ENCODE data around the gene SAMD14. TPM values are rescaled to one million over a fixed set of nuclear protein-coding genes. Genes with fewer than 3 reads are reported as not detected.
A peak's percentile ranks its signal among the peaks of the same experiment; 100 is the strongest.

The SAMD14 gene
- total and polyA plus RNA-seq, 10 of the 15 experiments (the other 5 are each of a cell fraction or from before 2014, with no cell fraction given): 0.06 to 1.7 (median 0.25) TPM; not detected in 3

DNA sequence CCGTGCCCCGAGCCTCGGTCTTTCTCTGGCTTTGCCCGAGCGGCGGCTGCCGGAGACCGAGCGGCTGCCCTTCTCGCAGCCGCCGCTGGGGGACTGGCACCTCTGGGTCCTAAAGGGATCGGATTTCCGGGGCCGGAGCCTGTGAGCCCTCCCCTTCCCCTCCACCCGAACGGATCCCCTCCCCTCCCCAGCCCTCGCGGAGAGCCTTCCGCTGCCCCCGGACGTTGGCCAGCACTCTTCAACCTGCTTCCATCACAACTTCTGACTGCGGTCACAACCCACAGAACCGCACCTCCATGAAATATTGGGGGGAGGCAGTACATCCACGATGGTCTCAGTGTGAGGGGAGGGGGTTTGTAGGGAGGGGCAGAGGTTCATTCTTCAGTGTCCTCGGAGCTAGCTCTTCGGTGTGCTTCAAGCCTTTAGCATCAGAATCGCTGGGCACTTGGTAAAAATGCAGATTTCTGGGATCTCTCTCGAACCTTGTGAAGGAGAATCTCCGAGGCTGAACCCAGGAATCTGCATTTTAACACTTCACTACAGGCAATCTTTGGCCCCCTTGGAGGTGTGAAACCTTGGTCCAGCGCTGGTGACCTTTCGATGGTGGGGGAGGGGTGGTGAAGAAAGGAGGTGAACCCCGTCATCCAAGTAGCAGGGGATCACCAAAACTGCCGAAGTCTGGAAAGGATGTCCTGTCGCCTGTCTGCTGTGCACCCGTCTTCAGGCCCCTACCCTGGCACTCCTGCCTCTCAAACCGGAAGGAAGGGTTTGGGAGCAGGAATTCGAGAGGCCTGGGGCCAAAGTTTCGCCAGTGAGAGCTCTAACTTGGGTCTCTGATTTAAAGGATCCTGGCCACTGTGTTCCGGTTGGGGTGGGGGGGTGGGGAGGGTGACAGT is 21.3 kb upstream of the SAMD14 start (continued):
- TF ChIP-seq, protein P1, sequence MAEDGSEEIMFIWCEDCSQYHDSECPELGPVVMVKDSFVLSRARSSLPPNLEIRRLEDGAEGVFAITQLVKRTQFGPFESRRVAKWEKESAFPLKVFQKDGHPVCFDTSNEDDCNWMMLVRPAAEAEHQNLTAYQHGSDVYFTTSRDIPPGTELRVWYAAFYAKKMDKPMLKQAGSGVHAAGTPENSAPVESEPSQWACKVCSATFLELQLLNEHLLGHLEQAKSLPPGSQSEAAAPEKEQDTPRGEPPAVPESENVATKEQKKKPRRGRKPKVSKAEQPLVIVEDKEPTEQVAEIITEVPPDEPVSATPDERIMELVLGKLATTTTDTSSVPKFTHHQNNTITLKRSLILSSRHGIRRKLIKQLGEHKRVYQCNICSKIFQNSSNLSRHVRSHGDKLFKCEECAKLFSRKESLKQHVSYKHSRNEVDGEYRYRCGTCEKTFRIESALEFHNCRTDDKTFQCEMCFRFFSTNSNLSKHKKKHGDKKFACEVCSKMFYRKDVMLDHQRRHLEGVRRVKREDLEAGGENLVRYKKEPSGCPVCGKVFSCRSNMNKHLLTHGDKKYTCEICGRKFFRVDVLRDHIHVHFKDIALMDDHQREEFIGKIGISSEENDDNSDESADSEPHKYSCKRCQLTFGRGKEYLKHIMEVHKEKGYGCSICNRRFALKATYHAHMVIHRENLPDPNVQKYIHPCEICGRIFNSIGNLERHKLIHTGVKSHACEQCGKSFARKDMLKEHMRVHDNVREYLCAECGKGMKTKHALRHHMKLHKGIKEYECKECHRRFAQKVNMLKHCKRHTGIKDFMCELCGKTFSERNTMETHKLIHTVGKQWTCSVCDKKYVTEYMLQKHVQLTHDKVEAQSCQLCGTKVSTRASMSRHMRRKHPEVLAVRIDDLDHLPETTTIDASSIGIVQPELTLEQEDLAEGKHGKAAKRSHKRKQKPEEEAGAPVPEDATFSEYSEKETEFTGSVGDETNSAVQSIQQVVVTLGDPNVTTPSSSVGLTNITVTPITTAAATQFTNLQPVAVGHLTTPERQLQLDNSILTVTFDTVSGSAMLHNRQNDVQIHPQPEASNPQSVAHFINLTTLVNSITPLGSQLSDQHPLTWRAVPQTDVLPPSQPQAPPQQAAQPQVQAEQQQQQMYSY (CRISPR knock-in tag; IDR thresholded peaks at IDR 0.05): no peak
- TF ChIP-seq, protein P2, sequence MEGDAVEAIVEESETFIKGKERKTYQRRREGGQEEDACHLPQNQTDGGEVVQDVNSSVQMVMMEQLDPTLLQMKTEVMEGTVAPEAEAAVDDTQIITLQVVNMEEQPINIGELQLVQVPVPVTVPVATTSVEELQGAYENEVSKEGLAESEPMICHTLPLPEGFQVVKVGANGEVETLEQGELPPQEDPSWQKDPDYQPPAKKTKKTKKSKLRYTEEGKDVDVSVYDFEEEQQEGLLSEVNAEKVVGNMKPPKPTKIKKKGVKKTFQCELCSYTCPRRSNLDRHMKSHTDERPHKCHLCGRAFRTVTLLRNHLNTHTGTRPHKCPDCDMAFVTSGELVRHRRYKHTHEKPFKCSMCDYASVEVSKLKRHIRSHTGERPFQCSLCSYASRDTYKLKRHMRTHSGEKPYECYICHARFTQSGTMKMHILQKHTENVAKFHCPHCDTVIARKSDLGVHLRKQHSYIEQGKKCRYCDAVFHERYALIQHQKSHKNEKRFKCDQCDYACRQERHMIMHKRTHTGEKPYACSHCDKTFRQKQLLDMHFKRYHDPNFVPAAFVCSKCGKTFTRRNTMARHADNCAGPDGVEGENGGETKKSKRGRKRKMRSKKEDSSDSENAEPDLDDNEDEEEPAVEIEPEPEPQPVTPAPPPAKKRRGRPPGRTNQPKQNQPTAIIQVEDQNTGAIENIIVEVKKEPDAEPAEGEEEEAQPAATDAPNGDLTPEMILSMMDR (IDR thresholded peaks at IDR 0.05 in 2 of 3, conservative IDR thresholded peaks at IDR 0.05 in 1 of 3; ENCODE audit: control insufficient read depth in 2 of 3, extremely low read depth in 1 of 3, insufficient read depth in 1 of 3, low read depth in 3 of 3, low read length in 3 of 3): peak; percentile 49 to 84 (median 66)
- TF ChIP-seq SRF (IDR thresholded peaks at IDR 0.05; ENCODE audit: low read depth in 2 of 2, low read length in 2 of 2) (no peak), GATAD2B (conservative IDR thresholded peaks at IDR 0.05; ENCODE audit: low read depth) (peak; percentile 25; the same call in 1 of the 2 replicates), SMAD1 (IDR thresholded peaks at IDR 0.05; ENCODE audit: low read depth, partially characterized antibody) (peak; percentile 47), MXI1 (IDR thresholded peaks at IDR 0.05; ENCODE audit: low read depth, low read length) (0 out of 2 replicates have a peak, but pooled peaks have one; percentile 11), SMARCA5 (IDR thresholded peaks at IDR 0.05) (peak; percentile 76; the same call in 1 of the 2 replicates), TCF3 (IDR thresholded peaks at IDR 0.05; ENCODE audit: borderline replicate concordance, insufficient read depth, low read depth, low read length) (no peak), EP300 (IDR thresholded peaks at IDR 0.05; ENCODE audit: borderline replicate concordance in 1 of 2, control insufficient read depth in 1 of 2, low read depth in 2 of 2, low read length in 2 of 2) (no peak; a peak in 1 of 4 replicates), HCFC1 (IDR thresholded peaks at IDR 0.05; ENCODE audit: low read length) (peak; percentile 25; the same call in 1 of the 2 replicates), NRF1 (conservative IDR thresholded peaks at IDR 0.05; ENCODE audit: low read depth, low read length) (no peak), ETV6 (conservative IDR thresholded peaks at IDR 0.05 in 1 of 2, IDR thresholded peaks at IDR 0.05 in 1 of 2; ENCODE audit: borderline replicate concordance in 1 of 2, low read depth in 1 of 2) (0 out of 4 replicates have a peak, but pooled peaks of 1 of the 2 experiments have one; percentile 10), ATF7 (IDR thresholded peaks at IDR 0.05; ENCODE audit: low read depth) (peak; percentile 53), NBN (IDR thresholded peaks at IDR 0.05) (peak; percentile 75), CHD4 (IDR thresholded peaks at IDR 0.05) (peak; percentile 94; the same call in 1 of the 2 replicates), CHD1 (IDR thresholded peaks at IDR 0.05; ENCODE audit: low read depth, low read length) (0 out of 2 replicates have a peak, but pooled peaks have one; percentile 20)
- TF ChIP-seq, protein P3, sequence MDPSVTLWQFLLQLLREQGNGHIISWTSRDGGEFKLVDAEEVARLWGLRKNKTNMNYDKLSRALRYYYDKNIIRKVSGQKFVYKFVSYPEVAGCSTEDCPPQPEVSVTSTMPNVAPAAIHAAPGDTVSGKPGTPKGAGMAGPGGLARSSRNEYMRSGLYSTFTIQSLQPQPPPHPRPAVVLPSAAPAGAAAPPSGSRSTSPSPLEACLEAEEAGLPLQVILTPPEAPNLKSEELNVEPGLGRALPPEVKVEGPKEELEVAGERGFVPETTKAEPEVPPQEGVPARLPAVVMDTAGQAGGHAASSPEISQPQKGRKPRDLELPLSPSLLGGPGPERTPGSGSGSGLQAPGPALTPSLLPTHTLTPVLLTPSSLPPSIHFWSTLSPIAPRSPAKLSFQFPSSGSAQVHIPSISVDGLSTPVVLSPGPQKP (IDR thresholded peaks at IDR 0.05; ENCODE audit: low read depth, low read length): peak; percentile 62; the same call in 1 of the 2 replicates
- TF ChIP-seq, protein P4, sequence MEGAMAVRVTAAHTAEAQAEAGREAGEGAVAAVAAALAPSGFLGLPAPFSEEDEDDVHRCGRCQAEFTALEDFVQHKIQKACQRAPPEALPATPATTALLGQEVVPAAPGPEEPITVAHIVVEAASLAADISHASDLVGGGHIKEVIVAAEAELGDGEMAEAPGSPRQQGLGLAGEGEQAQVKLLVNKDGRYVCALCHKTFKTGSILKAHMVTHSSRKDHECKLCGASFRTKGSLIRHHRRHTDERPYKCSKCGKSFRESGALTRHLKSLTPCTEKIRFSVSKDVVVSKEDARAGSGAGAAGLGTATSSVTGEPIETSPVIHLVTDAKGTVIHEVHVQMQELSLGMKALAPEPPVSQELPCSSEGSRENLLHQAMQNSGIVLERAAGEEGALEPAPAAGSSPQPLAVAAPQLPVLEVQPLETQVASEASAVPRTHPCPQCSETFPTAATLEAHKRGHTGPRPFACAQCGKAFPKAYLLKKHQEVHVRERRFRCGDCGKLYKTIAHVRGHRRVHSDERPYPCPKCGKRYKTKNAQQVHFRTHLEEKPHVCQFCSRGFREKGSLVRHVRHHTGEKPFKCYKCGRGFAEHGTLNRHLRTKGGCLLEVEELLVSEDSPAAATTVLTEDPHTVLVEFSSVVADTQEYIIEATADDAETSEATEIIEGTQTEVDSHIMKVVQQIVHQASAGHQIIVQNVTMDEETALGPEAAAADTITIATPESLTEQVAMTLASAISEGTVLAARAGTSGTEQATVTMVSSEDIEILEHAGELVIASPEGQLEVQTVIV (IDR thresholded peaks at IDR 0.05; ENCODE audit: borderline replicate concordance, partially characterized antibody): no peak

All from GM12878 (cell line).